A172 (cell line): ENCODE data around the gene TTC3. TPM values are rescaled to one million over a fixed set of nuclear protein-coding genes. Genes with fewer than 3 reads are reported as not detected.
"Not testable (repeated sequence)": the region's sequence is repeated elsewhere in the genome, so short reads cannot be mapped to it uniquely, and the experiment has no call there.

Experiments used
- DNase-seq: peaks from one replicate; pipeline ENCODE4 v3.0.0-alpha.2; 2015; ENCODE audit warnings: low spot score
- total RNA-seq: library from RNA; depleted of rRNA; stranded (reverse); fragments of >200 nt; shearing (Covaris generic); gene quantifications from 2 replicates; pipeline ENCODE4 v1.2.3, GENCODE V29; 2014

TTC3 gene
- total RNA-seq, 1 experiment from 2014 or later = 147 TPM

DNA sequence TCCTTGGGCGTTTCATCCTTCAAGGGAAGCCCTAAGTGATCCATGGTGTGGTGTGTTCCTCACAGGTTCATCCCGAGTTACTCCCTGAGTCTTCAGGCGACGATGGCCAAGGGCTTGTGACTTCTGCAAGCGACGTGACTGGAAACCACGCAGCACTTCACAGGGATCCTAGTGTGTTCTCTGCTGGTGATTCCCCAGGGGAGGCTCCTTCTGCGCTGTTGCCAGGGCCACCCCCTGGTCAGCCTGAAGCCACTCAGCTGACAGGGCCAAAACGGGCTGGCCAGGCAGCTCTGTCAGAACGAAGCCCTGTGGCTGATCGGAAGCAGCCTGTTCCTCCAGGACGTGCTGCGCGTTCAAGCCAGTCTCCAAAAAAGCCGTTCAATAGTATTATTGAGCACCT is 122.6 kb downstream of the TTC3 start:
- no peak for DNase-seq

DNA sequence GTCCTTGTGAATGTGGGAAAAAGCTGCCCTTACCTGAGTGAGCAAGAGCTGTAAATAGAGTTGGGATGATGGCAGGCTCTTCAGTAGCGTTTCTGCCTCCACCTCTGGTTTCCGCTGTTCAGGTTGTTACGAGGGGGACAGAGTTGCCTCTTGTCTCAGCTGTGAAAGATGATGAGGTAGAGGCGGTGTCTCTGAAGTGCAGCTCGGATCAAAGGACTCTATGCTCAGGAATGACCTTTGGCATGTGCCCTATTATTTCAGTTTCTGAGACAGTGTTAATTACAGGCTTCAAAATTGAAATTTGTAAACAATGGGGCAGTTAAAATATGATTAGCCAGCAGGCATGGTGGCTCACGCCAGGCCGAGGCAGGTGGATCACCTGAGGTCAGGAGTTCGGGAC is 123.8 kb downstream of the TTC3 start:
- DNase-seq = no peak

DNA sequence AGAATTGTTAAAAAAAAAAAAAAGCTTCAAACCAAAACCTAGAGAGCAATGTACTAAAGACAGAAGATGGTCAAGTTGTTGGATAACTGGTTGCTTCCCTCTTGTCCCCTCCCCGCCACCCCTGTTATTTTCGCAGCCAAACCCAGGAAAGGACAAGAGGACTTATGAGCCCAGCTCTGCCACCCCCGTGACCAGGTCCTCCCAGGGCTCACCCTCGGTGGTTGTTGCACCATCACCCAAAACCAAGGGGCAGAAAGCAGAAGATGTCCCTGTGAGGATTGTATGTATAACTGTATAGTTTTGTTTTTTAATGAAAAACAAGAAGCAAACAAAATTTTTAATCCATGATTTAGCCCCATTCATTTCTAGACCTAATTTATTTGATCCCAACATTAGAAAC is 124.7 kb downstream of the TTC3 start:
- DNase-seq = no peak

DNA sequence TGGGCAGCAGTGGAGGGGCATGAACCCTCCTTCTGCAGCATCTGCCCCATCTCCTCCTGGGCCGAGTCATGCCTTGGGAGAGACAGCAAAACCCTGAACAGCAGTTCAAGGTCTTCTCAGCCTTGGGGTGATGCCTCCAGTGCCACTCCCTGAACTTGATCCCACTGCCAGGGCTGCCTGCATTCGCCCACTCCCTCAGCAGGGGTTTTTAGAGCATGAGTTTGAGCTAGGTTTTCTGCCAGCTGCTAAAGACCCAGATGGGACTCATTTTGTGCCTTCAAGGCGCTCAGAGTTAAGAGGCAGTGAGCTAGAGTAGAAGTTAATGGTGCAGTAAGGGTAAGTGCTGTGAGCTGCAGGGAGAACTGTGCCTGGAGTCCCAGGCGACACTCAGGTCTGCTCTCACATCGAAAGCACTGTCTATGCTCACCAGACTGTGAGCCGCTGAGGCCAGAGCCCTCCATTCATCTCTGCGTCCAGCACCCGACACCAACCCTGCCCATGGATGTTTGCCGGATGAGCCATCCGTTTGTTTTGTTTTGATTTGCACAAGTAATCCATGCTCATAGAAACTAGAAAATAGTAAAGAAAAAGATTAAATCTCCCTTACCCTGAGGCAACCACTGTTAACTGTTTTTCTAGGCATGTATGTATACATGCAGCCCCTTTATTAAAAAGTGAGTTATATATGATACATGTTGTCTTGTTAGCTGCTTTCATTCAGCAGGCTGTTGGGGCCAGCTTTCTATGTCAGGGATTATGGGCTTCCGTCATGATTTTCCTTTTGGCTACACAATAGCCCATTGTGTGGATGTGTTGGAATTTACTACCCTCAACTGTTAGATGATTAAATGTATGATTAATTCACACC is 126.2 kb downstream of the TTC3 start:
- peak; percentile 66 for DNase-seq

DNA sequence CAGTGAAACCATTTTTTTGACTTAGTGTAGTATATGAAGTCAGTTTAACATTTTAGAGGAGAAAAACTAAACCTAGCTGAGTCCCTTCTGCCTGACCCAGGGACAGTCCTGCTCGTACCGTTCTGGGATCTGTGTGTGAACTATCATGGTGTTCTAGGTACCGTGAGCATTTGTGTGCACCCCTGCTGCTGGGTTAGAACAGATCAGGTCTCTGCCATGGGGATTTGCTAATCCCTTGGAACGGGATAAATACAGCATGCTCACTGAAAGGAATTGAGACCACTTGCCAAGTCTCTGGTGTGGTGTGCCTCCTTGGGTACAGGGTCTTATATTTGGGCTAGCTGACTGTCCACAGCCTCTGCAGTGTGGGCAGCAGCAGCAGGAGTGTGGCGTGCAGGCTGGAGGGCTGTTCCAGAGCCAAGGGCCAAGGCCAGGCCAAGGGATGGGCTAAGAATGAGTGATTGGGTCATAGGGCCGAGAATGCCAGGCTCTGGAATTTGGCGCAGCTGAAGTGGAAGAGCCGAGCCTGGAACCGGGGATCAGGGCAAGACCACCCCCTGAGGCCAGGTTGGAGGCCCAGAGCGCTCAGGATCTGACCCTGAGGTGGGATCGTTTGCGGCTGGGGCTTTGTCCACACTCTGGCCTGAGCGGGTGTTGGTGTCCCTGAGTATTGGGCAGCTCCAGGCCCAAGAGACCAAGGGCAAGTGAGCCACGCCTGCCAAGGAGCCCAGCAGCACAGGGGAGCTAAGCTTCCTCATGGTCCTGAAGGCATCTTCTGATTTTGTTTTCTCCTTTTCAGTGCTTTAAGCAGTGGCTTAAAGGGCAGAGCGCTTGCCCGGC is 127.8 kb downstream of the TTC3 start:
- no peak for DNase-seq

DNA sequence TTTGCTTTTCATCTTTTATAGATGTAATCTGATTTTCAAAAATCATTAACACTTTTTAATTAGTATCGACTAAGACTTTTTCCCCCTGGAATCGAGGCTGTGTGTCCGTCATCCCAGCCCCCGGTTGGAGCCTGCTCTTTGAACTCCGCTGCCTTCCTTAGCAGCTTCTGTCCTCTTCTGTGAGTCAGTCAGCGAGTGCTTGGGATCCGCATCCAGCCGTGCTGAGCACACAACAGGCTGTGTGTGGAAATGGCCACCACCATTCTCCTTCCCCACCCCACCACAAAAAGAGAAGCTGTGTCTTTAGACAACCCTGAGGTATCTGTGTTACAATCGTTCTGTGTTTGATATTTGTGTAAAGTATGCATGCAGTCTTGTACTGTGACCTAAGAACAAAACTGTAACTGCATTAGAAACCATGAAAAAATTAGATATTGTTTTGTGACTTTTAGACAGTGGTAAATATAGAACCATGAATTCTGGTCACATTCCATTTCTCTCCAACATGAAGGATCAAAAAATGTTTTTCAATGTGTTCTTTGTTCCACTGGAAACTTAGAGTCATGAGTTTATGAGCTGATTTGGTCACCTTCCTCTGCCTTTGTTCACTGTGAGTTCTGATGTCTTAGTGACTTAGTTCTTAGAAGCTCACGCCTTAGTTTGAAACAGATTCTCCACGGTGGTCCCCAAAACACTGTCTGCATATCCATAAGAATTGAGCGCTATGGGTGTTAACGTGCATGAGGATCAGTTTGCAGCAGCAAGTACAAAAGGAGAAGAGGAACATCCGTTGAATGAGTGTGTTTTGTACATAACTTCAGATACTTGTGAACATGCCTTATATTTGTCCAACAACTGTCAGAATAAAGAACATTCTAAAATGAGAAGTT is 129.4 kb downstream of the TTC3 start:
- DNase-seq = no peak

DNA sequence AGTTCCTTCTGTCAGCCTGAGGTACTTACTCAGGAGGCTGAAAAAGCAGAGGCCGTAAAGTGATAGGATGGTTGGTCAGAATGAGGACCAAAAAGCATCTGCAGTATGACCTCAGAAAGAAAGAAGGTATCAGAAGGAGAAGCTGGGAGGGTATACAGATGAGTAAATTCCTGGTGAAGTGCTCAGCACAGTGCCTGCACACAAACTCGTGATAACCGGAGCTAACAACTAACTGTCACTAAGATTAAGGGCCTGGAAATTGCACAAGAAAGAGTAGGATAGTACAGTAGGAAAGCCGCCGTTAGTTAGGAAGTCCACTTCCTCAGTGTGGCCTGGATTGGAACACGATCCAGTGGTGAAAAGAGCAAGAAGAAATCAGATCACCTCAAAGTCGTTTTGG is 131.5 kb downstream of the TTC3 start:
- DNase-seq = peak; percentile 39

DNA sequence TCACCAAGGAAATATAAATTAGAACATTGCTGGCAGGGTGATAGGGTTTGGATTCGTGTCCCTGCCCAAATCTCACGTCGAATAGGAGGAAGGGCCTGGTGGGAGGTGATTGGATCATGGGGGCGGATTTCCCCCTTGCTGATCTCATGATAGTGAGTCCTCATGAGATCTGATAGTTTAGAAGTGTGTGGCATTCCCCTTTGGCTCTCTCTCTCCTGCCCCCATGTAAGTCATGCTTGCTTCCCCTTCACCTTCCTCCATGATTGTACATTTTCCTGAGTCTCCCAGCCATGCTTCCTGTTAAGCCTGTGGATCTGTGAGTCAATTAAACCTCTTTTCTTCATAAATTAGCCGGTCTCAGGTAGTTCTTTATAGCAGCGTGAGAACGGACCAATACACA is 133.4 kb downstream of the TTC3 start:
- DNase-seq = no peak

DNA sequence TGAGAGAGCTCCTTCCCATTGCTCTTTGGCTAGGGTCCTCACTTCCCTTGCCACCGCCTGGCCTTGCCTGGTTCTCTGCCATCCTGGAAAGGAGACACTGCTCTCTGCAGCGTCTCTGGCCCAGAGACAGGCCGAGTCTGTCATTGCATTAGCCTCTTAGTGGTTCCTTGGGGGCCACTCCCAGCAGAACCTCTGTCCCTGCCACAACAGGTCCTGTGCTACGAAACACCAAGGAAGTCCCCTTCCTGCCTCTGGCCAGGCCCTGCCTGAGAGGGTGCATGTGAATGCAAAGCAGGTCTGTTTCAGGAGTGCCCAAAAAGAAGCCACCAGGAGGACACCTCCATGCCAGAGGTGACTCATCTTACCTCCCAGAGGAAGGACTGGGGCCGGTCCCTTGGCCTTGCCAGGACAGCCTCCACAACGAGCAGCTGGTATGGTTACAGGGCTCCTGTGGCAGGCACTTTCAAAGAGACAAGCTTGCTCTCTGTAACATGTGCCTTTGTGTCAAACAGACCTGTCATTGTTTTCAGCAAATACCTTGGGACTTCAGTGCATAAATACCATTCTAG is 134.5 kb downstream of the TTC3 start:
- peak; percentile 25 for DNase-seq

DNA sequence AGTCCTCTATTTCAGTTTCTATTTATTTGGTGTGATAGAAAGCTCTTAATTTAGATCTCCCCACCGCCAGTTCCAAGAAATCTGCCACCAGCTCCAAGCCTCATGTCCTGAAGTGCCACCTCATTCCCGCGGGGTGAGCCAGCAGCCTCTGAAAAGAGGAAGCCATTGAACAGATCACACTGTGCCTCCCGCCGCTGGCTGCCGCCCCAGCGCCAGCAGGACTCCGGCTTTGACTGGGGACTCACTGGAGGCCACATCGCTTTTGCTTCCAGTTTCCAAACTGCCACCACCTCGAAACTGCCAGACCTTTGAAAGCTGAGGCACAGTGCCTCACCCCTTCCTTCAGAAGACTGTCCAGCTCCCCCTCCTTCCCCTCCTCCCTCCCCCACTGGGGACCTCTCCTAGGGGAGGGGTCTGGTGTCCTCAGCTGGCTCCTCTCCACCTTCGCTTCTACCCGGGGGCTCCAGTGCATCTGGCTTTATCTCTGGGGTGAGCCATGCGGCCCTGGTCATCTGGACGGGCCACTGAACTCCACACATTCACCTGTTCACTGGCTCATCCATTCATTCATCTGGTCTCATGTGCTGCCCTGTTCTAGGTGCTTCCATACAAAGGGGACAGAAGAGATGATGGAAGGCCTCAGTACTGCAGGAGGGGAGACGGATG is 135.1 kb downstream of the TTC3 start:
- DNase-seq = no peak

DNA sequence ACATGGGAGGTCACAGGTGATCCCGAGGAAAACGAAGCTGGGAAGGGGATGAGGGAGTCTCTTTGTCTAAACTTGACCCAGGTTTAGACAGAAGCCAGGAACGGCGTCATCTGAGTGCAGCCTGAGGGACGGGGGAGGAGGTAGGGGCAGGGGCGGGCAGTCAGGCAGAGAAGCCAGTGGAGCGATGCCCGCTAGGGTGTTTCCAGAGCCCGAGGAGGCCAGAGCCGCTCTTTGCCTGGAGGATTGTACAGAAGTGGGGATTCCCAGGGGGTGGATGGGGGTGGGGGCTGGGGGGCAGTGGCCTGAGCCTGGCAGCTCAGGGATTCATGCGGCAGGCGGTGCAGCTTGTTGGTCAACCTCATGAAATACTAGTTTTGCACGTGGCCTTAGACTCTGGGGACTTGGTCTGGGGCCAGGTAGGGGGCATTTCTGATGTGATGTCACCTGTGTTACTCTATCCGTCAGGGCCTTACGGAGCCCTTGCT is 135.7 kb downstream of the TTC3 start:
- no peak for DNase-seq

DNA sequence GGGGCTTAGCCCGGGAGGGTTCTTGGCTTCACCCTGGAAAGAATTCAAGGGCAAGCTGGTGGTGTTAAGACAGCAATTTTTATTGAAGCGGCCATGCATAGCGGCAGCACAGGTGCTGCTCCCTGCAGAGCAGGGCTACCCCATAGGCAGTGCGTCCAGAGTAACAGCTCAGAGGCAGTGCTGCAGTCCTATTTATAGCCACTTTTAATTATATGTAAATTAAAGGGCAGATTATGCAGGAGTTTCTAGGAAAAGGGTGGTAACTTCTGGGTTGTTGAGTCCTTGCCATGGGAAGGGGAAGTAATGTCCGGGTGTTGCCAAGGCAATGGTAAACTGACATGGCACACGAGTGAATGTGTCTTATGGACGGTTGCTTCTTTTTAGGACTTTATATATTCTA is 137.1 kb downstream of the TTC3 start:
- no peak for DNase-seq

DNA sequence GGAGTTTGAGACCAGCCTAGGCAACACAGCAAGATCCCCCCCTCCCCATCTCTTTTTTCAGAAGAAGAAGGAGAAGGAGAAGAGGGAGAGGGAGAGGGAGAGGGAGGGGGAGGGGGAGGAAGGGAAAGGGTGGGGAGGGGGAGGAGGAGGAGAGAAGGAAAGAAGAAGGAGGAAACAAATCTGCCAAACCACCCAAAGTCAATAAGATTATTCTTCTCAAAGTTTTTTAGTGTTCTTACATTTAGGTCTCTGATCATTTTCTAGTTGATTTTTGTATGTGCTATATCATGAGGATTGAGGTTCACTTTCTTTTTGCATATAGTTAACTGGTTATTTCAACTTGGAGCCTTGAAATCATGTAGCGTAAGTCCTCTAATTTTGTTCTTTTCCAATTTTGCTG is 137.7 kb downstream of the TTC3 start:
- no peak for DNase-seq

DNA sequence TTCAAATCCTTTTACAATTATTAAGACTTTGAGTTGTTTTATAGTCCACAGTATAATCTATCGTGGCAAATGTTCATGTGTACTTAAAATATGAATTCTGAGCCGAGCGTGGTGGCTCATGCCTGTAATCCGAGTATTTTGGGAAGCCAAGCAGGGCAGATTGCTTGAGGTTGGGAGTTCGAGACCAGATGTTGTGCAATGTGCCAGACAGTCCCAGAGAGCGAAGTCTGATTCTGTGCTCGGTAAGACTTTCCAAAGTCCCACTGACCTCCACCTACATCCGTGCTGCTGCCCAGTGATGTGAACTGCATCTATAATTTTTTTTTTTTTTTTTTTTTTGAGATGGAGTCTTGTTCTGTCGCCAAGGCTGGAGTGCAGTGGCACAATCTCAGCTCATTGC is 141.9 kb downstream of the TTC3 start:
- DNase-seq = no peak

DNA sequence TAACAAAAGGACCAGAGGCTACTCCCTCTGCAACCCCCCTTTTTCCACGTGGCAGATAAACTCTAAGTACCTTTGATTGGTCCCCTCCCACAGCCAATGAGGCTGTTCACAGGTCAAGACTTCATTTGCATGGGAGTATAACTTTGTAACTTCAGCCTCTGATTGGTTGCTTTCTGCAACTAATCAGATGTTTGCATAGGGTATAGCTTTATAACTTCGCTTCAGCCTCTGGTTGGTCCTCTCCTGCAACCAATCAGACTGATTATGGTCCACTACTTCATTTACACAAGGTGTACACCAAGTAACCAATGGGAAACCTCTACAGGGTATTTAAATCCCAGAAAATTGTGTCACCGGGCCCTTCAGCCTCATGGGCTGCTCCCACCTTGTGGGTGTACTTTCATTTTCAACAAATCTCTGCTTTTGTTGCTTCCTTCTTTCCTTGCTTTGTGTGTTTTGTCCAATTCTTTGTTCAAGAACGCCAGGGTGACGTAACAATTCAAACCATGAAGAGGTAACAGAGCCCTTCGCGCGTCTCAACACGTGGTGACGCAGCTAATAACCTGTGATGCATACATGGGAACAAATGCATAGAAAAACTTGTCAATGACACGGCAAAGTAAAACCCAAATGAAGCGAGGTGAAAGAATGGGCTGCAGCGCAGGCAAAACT is 146.8 kb downstream of the TTC3 start:
- no peak for DNase-seq

DNA sequence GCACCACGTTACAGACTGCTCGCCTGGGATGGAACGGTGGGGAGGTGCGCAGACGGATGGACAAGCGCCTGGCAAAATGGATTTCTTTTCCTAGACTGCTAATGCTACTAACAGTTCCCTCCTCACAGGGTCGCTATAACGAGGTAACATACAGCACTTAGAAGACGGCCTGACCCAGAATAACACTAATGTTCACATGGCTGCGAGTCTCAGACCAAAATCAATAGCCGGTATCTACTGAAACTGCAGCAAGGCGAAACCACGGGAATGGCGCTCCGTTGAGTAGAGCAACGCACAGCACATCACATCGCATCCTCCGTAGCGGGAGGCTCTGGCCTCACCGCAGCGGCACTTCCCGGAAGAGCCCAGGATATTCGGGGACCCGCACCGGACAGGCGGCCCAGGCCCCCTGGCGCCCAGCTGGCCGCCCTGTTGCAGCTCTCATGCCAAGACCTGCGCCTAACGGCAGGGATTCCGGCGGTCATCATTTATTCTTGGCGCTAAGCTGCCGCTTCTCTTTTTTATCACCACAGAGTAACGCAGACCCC is 147.5 kb downstream of the TTC3 start:
- DNase-seq = no peak

DNA sequence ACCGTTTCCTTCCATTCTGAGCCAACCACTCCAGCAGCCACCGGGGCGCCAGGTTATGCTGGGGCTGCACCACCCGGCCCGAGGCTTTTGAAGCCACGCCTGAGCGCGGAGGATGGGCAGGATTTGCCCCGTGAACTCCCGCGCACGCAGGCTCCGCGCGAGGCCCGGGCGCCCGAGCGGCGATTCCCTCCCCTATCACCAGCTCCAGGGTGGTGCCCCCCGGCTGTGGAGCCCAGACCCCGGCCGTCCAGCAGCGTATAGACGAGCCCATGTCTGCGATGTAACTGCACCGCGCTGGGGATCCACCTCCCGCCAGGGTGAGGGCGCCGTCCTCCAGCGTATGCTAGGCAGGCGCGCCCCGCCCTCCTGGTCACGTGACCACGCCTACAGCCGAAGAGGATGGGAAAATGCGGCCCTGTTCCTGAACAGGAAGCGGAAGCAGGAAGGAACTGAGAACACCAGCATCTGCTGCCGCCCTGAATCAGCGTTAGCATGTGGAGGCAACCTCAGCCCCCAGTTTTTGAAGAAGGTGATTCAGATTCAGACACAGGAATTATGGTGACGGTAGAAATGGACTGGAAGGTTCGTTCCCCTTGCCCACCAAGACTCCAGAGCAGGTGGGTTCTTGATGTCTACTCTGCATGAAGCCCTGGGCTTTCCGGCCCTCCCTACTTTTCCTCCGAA is 148.1 kb downstream of the TTC3 start:
- DNase-seq = peak; percentile 96

DNA sequence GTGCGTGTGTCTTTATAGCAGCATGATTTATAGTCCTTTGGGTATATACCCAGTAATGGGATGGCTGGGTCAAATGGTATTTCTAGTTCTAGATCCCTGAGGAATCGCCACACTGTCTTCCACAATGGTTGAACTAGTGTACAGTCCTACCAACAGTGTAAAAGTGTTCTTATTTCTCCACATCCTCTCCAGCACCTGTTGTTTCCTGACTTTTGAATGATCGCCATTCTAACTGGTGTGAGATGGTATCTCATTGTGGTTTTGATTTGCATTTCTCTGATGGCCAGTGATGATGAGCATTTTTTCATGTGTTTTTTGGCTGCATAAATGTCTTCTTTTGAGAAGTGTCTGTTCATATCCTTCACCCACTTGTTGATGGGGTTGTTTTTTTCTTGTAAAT is 149.2 kb downstream of the TTC3 start:
- DNase-seq = not testable (repeated sequence)

DNA sequence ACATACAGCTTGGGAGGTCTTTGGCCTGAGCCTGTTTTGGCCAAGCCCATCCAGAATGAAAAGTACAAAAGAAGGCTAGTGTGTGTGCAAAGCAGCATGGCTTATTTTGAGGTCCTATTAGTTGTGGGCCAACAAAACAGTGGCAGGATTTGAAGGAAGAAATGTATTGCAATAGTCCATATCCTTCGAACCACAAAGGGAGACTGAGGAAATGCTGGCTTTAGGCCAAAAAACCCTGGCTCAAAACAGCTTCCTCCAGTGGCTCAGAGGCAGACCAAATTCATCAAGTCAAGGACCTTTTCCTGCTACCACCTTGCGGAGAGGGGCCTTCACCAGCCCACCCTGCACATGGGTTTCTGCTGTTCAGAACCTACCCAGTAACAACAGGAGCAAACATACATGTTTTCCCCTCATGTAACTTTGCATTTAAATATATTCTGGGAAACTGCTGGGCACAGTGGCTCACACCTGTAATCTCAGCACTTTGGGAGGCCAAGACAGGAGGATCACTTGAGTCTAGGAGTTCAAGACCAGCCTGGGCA is 150.8 kb downstream of the TTC3 start:
- DNase-seq = no peak
